Measurements from ENCODE around the gene SOCS7.
A peak's percentile ranks its signal among the peaks of the same experiment; 100 is the strongest.

The SOCS7 gene

DNA sequence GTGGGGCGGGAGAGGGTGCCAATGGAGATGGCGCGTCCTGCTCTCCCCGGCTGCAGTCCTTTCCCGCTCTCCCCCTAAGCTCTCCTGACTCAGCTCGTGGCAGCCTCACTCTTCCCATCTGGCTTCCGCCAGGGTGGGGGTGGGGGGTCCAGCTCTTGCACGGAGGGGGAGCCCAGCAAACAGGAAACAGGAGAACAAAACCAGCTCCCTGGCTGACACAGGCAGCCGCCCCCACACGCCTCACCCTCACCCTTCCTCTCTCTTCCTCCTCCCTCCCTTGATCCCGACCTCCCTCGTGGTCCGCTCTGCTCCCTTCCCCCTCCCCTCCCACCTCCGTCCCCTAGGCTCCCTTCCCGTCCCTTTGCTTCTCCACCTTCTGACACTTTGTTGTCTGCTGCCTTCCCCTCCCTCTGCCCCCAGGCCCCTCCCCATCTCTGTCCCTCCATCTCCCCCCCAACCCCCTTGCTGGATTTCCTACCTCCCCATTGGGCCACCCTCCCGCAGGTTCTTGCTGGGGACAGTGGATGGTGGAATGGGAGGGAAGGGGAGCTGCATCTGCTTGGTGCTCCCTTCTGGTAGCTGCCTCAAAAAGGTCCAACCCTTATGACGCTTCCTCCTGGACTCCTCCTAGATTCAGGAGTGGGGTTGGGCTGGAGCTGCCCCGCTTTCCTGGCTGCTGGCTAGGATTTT lies 100.3 kb downstream of the SOCS7 start:
- peak; percentile 59 for ATAC-seq

GRCh38 chr17:38452719-38453118 lies 101.1 kb downstream of the SOCS7 start:
- no peak for ATAC-seq
- TF ChIP-seq CSDC2 (CRISPR knock-in tag; IDR thresholded peaks at IDR 0.05) (no peak), GLIS3 (CRISPR knock-in tag; IDR thresholded peaks at IDR 0.05) (no peak), ZNF565 (CRISPR knock-in tag; conservative IDR thresholded peaks at IDR 0.05; ENCODE audit: low read depth) (no peak), ESRRG (CRISPR knock-in tag; IDR thresholded peaks at IDR 0.05) (no peak)

More for the DNA sequence above, 100.3 kb downstream of the SOCS7 start:
- TF ChIP-seq PATZ1 (CRISPR knock-in tag; IDR thresholded peaks at IDR 0.05; ENCODE audit: borderline replicate concordance), result peak; percentile 50; the same call in 1 of the 2 replicates
- TF ChIP-seq, protein P1, sequence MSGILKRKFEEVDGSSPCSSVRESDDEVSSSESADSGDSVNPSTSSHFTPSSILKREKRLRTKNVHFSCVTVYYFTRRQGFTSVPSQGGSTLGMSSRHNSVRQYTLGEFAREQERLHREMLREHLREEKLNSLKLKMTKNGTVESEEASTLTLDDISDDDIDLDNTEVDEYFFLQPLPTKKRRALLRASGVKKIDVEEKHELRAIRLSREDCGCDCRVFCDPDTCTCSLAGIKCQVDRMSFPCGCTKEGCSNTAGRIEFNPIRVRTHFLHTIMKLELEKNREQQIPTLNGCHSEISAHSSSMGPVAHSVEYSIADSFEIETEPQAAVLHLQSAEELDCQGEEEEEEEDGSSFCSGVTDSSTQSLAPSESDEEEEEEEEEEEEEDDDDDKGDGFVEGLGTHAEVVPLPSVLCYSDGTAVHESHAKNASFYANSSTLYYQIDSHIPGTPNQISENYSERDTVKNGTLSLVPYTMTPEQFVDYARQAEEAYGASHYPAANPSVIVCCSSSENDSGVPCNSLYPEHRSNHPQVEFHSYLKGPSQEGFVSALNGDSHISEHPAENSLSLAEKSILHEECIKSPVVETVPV (CRISPR knock-in tag; IDR thresholded peaks at IDR 0.05), result no peak

DNA sequence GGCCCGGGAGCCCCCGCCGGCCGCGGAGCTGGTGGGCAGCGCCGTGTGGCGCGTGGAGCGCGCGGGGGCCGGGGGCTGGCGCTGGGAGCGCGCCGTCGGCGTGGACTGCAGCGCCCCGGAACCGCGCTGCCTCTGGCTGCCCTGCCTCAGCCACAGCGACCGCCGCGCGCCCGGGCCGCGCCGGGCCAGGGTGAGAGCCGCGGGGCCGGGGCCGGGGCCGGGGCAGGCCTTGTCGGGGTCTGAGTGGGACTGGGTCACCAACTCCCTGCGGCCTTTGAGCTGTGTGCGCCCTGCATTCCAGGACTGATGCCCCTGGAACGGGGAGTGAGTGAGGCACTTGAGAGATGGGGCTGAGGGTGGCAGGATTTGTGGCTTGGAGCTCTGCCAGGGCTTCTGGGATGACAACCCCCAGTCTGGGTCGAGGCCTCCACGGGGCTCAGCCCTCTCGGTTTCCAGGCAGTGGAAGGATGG lies 102.3 kb downstream of the SOCS7 start:
- ATAC-seq, result no peak; the same call in 1 of the 3 replicates
- TF ChIP-seq PATZ1 (CRISPR knock-in tag; IDR thresholded peaks at IDR 0.05; ENCODE audit: borderline replicate concordance) (no peak), OSR1 (CRISPR knock-in tag; IDR thresholded peaks at IDR 0.05) (no peak), PPARA (CRISPR knock-in tag; IDR thresholded peaks at IDR 0.05; ENCODE audit: borderline replicate concordance) (no peak), ZFP30 (CRISPR knock-in tag; IDR thresholded peaks at IDR 0.05) (no peak), ISL1 (CRISPR knock-in tag; IDR thresholded peaks at IDR 0.05) (no peak), TCF4 (CRISPR knock-in tag; IDR thresholded peaks at IDR 0.05; ENCODE audit: borderline replicate concordance) (no peak), ZC3H10 (CRISPR knock-in tag; IDR thresholded peaks at IDR 0.05) (no peak), ZFP3 (CRISPR knock-in tag; IDR thresholded peaks at IDR 0.05) (no peak), GLIS3 (CRISPR knock-in tag; IDR thresholded peaks at IDR 0.05) (no peak), RARB (CRISPR knock-in tag; IDR thresholded peaks at IDR 0.05) (no peak), SNAI2 (CRISPR knock-in tag; IDR thresholded peaks at IDR 0.05) (no peak), CSDC2 (CRISPR knock-in tag; IDR thresholded peaks at IDR 0.05) (no peak), ZNF70 (CRISPR knock-in tag; IDR thresholded peaks at IDR 0.05) (no peak), BACH2 (CRISPR knock-in tag; IDR thresholded peaks at IDR 0.05; ENCODE audit: borderline replicate concordance) (no peak), TOX (CRISPR knock-in tag; IDR thresholded peaks at IDR 0.05; ENCODE audit: borderline replicate concordance) (no peak), ESRRG (CRISPR knock-in tag; IDR thresholded peaks at IDR 0.05) (no peak), ZNF565 (CRISPR knock-in tag; conservative IDR thresholded peaks at IDR 0.05; ENCODE audit: low read depth) (no peak)
- TF ChIP-seq, protein P1 (CRISPR knock-in tag; IDR thresholded peaks at IDR 0.05), result no peak

- peak; percentile 75 for ATAC-seq
- TF ChIP-seq ISL1 (CRISPR knock-in tag; IDR thresholded peaks at IDR 0.05) (no peak), OSR1 (CRISPR knock-in tag; IDR thresholded peaks at IDR 0.05) (no peak), BACH2 (CRISPR knock-in tag; IDR thresholded peaks at IDR 0.05; ENCODE audit: borderline replicate concordance) (no peak), ZFP3 (CRISPR knock-in tag; IDR thresholded peaks at IDR 0.05) (0 out of 2 replicates have a peak, but pooled peaks have one; percentile 22), CREB5 (CRISPR knock-in tag; IDR thresholded peaks at IDR 0.05; ENCODE audit: low read depth) (no peak)
Measured at GRCh38 chr17:38454532-38454931, 102.9 kb downstream of the SOCS7 start.

Measured in SK-N-SH treated with all-trans-retinoic acid at 6 μM for 48 hours (cell line).